ENCODE measurements around the gene CATSPERD.

The CATSPERD gene

DNA sequence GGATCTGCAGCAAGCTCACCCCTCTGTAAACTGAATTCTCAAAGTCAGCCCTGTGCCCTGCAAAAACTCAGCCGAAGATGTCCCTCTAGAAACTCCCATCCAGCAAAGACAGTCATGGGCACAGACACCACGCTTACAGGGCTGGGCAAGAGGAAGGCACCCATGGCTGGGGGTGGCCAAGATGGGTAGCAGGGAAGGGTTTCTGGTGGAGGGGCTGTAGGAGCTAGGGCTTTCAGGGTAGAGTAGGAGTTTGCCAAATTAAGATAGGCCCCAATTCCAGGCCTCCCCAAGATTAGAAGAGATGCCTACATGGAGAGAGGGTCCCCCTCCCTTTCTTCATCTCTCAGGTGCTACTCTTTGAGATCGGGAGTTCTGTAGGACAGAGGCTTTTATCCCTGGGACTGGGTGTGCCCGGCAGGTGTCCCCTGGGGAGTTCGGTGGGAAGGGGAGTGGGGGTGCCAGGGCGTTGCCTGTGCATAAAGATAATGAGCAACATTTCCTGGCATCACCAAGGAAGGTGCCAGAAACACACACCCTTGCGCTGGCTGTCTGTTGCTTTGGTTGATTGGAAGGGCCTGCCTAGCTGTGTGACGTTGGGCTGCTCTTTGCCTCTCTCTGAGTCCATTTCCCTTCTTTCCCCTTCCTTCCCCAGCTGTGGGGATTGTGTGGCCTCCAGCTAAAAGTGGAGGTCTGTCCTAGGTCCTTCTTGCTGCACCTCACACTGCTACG, 93.8 kb downstream of the CATSPERD start:
- FAIRE-seq (no peak), DNase-seq (ENCODE audit: insufficient read length, low spot score) (no peak)
- no peak for TF ChIP-seq POLR2A (IDR thresholded peaks at IDR 0.05; ENCODE audit: low read depth, low read length)

GRCh38 chr19:5814852-5815246, 94.4 kb downstream of the CATSPERD start:
- FAIRE-seq: no peak
- DNase-seq (ENCODE audit: insufficient read length, low spot score): no peak
- TF ChIP-seq POLR2A (IDR thresholded peaks at IDR 0.05; ENCODE audit: low read depth, low read length): no peak

- DNase-seq (ENCODE audit: insufficient read length, low spot score): no peak
- no peak for TF ChIP-seq POLR2A (IDR thresholded peaks at IDR 0.05; ENCODE audit: low read depth, low read length)
- FAIRE-seq: no peak
Observed at GRCh38 chr19:5817218-5817617, 96.8 kb downstream of the CATSPERD start.

- DNase-seq (ENCODE audit: insufficient read length, low spot score): no peak
- no peak for TF ChIP-seq POLR2A (IDR thresholded peaks at IDR 0.05; ENCODE audit: low read depth, low read length)
- no peak for FAIRE-seq
Observed at GRCh38 chr19:5818594-5818993, 98.2 kb downstream of the CATSPERD start.

DNA sequence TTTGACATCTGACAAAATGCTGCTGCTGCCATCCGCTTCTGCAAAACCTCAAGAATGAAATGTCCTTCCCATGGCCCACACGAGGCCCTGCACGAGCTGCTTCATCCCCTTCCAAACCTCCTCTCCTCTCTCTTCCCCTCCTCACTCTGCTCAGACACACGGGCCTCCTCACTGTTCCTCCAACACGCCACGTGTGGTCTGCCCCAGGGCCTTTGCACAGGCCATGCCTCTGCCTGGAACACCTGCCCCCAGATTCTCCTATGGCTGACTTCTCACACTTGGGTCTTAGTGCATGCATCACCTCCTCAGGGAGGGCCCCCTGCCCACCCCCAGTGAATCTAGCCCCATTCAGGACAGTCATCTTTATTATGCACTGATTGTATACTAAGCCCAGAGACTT, 100.3 kb downstream of the CATSPERD start:
- no peak for DNase-seq (ENCODE audit: insufficient read length, low spot score)
- no peak for TF ChIP-seq POLR2A (IDR thresholded peaks at IDR 0.05; ENCODE audit: low read depth, low read length)
- FAIRE-seq: no peak

- FAIRE-seq (no peak), DNase-seq (ENCODE audit: insufficient read length, low spot score) (no peak)
- TF ChIP-seq POLR2A (IDR thresholded peaks at IDR 0.05; ENCODE audit: low read depth, low read length): no peak
Observed at GRCh38 chr19:5821521-5822180, 101.2 kb downstream of the CATSPERD start.

DNA sequence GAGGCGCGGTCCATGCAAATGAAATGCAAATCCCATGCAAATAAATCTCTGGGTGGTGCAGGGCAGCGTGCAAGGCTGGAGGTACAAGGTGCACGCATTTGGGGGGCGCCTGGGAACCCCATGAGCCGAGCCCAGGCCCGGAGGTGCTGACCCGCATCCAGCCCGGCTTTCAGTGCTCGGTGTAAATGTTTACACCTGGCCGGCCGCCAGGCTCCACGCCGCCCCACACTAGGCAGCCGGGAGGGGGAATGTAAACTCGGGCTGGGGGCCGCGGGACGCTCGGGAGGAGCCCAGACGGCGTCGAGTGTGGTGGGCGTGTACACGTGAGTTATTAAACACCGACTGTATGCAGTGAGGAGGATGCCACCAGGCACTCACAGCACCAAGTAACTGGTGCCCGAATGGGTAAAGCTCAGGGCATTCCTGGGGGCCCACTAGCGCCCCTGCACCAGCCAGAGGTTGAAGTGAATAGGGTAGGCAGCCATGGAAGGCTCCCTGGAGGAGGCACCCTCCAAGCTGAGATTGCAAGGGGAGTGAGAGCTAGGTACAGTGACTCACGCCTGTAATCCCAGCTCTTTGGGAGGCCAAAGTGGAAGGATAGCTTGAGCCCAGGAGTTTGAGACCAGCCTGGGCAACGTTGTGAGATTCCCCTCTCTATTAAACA, 101.9 kb downstream of the CATSPERD start:
- no peak for FAIRE-seq
- DNase-seq (ENCODE audit: insufficient read length, low spot score): no peak
- no peak for TF ChIP-seq POLR2A (IDR thresholded peaks at IDR 0.05; ENCODE audit: low read depth, low read length)

- no peak for TF ChIP-seq POLR2A (IDR thresholded peaks at IDR 0.05; ENCODE audit: low read depth, low read length)
Observed at GRCh38 chr19:5823579-5824281, 103.3 kb downstream of the CATSPERD start.

GRCh38 chr19:5824751-5825150, 104.3 kb downstream of the CATSPERD start:
- FAIRE-seq (no peak), DNase-seq (ENCODE audit: insufficient read length, low spot score) (no peak)
- TF ChIP-seq POLR2A (IDR thresholded peaks at IDR 0.05; ENCODE audit: low read depth, low read length): no peak

More at GRCh38 chr19:5823579-5824281, 103.3 kb downstream of the CATSPERD start:
- DNase-seq (ENCODE audit: insufficient read length, low spot score) (no peak), FAIRE-seq (no peak)

DNA sequence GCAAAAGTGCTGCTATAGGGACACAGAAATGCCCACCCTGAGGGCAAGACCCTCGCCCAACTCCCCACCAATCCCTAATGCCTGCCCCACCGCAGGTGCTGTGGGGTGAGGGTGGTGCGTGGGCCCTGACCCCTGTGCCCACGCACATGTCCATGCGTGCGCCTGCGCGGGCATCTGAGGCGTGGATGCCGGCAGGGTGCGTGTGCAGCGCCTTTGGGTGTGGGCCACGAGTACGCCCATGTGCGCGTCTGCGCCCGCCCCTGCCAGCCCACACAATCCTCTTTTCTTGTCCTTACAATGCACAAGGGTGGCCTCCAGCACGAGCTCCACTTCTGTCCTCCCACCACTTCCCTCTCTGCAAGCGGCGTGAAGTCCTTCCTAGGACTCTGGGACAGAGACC, 104.7 kb downstream of the CATSPERD start:
- FAIRE-seq (no peak), DNase-seq (ENCODE audit: insufficient read length, low spot score) (no peak)
- TF ChIP-seq POLR2A (IDR thresholded peaks at IDR 0.05; ENCODE audit: low read depth, low read length): no peak

- TF ChIP-seq POLR2A (IDR thresholded peaks at IDR 0.05; ENCODE audit: low read depth, low read length): no peak
- DNase-seq (ENCODE audit: insufficient read length, low spot score): peak; percentile 81
- no peak for FAIRE-seq
Observed at GRCh38 chr19:5826531-5827341, 106.3 kb downstream of the CATSPERD start.

DNA sequence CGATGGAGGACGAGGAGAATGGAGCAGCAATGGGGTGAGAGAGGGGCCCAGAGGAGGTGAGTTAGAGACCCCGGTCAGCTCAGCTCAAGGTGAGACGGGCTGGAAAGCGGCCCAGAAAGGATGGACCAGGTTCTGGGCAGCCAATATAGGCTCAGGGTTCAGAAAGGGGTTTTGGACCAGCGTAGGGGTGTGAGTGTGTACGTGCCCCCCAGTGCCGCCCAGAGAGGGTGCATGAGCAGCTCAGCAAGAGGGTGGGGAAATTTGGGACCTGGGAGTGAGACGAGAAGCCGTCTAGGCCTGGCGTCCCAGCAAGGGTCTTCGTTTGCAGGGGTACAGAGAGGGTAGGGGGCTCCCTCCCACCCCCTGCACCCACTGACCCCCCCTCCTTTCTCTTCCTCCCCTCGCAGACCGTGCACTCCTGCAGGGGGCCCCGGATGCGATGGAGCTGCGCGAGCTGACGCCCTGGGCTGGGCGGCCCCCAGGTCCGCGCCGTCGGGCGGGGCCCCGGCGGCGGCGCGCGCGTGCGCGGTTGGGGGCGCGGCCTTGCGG, 107.0 kb downstream of the CATSPERD start:
- TF ChIP-seq POLR2A (IDR thresholded peaks at IDR 0.05; ENCODE audit: low read depth, low read length): no peak
- FAIRE-seq (no peak), DNase-seq (ENCODE audit: insufficient read length, low spot score) (no peak)

Data from H54 (cell line).